Gastrocnemius medialis (tissue), 4 donors: ENCODE results near the gene FYB1. TPM values are rescaled to one million over a fixed set of nuclear protein-coding genes. Genes with fewer than 3 reads are reported as not detected.

ENCODE experiments used
- ATAC-seq, 2 donors: fragments of 150-250 bp; one replicate each; pipeline ENCODE4 v1.9.1; 2016
- DNase-seq, 2 donors: peaks; one replicate each; pipeline ENCODE4 v3.0.0-alpha.2; 2019
- H3K27ac ChIP-seq, 4 donors: fragments of 200-600 bp; sonication (generic); 1 replicate in 1 of 4; 2 replicates in 3 of 4; pipeline ENCODE4 v1.5.1; 2016 to 2018; ENCODE audit warnings: mild to moderate bottlenecking in 2 of 4, moderate library complexity in 1 of 4
- H3K27me3 ChIP-seq, 3 donors: fragments of 200-600 bp; sonication (generic) in 2 of 3; 1 replicate in 1 of 3; 2 replicates in 2 of 3; pipeline versions ENCODE4 v1.5.1 to v1.6.0; 2016 to 2019; ENCODE audit warnings: mild to moderate bottlenecking in 1 of 3, moderate library complexity in 1 of 3
- H3K36me3 ChIP-seq, 2 donors: fragments of 200-600 bp; sonication (generic) in 1 of 2; one replicate each; pipeline ENCODE4 v1.5.1; 2017 to 2018
- H3K4me1 ChIP-seq, 2 donors: fragments of 200-600 bp; sonication (generic) in 1 of 2; one replicate each; pipeline ENCODE4 v1.5.1; 2016 to 2017; ENCODE audit warnings: mild to moderate bottlenecking in 2 of 2
- H3K4me3 ChIP-seq, 4 donors: fragments of 200-600 bp; sonication (generic) in 3 of 4; 1 replicate in 1 of 4; 2 replicates in 3 of 4; pipeline ENCODE4 v1.5.1; 2016 to 2019; ENCODE audit warnings: mild to moderate bottlenecking in 2 of 4
- H3K9me3 ChIP-seq, 3 donors: fragments of 200-600 bp; sonication (generic) in 2 of 3; 1 replicate in 1 of 3; 2 replicates in 2 of 3; pipeline ENCODE4 v1.5.1; 2016 to 2019
- CTCF ChIP-seq, 5 experiments: fragments of 450-650 bp in 3 of 5; fragments of 200-600 bp in 2 of 5; sonication (generic) in 2 of 5; IDR thresholded peaks in 4 of 5; conservative IDR thresholded peaks in 1 of 5; 1 replicate in 4 of 5; 2 replicates in 1 of 5; pipeline ENCODE4 v1.5.1; 2016 to 2019; ENCODE audit warnings: antibody characterized with exemption in 5 of 5, mild to moderate bottlenecking in 3 of 5, moderate library complexity in 3 of 5
- POLR2A ChIP-seq, 2 donors: fragments of 450-650 bp; IDR thresholded peaks; one replicate each; pipeline ENCODE4 v1.6.1; 2017; ENCODE audit warnings: antibody characterized with exemption in 2 of 2, mild to moderate bottlenecking in 2 of 2, moderate library complexity in 2 of 2
- in situ Hi-C, 4 donors: fragments of 200-750 bp; cut with MboI; loops; one replicate each; pipeline versions ENCODE4 v1.15.0 to v1.8.0; 2017; ENCODE audit warnings: low sequenced_read_pairs in 4 of 4
- intact Hi-C: fragments of 100-400 bp; cut with DNase I; formaldehyde crosslinking; loops from one replicate; pipeline ENCODE4 v1.15.1; 2023; ENCODE audit warnings: low total_unique reads
- total RNA-seq, 4 donors: library from RNA; depleted of rRNA; stranded (reverse); fragments of >200 nt; gene quantifications; one replicate each; pipeline versions ENCODE4 v1.1.0 to v1.2.3, GENCODE V29; 2016

The FYB1 gene
- total RNA-seq, 4 donors from 2014 or later: 1.1 to 5.6 (median 2.6) TPM

- intact Hi-C loops: no loop called here
Observed at GRCh38 chr5:39120052-39120420, 99.3 kb downstream of the FYB1 start.

GRCh38 chr5:39119404-39120051 lies 99.8 kb downstream of the FYB1 start:
- no peaks in the 10 kb centered on the region for H3K36me3 ChIP-seq
- in situ Hi-C loops: no loop called here

More at GRCh38 chr5:39120052-39120420, 99.3 kb downstream of the FYB1 start:
- TF ChIP-seq CTCF (IDR thresholded peaks at IDR 0.05 in 4 of 5, conservative IDR thresholded peaks at IDR 0.05 in 1 of 5) (no peak), POLR2A (IDR thresholded peaks at IDR 0.05) (no peak)
- in situ Hi-C loops: no loop called here
- peaks cover 0 to 2% of the 10 kb centered on the region in 2 donors for H3K4me1 ChIP-seq
- ATAC-seq (no peak), DNase-seq (no peak)
- no peak overlapping the region for H3K27ac ChIP-seq
- no peaks in the 10 kb centered on the region for H3K9me3 ChIP-seq
- no peaks in the 10 kb centered on the region for H3K27me3 ChIP-seq
- H3K4me3 ChIP-seq: peak overlapping the region in 1 of 4 donors; percentile 4
- no peaks in the 10 kb centered on the region for H3K36me3 ChIP-seq

GRCh38 chr5:39118638-39119037 lies 100.7 kb downstream of the FYB1 start:
- intact Hi-C loops (no loop called here), in situ Hi-C loops (no loop called here)
- no peak for TF ChIP-seq CTCF (IDR thresholded peaks at IDR 0.05 in 4 of 5, conservative IDR thresholded peaks at IDR 0.05 in 1 of 5)
- no peak for TF ChIP-seq POLR2A (IDR thresholded peaks at IDR 0.05)
- peaks cover 0 to 2% of the 10 kb centered on the region in 2 donors for H3K4me1 ChIP-seq
- H3K4me3 ChIP-seq: no peak overlapping the region
- H3K27ac ChIP-seq: no peak overlapping the region
- no peaks in the 10 kb centered on the region for H3K36me3 ChIP-seq
- H3K9me3 ChIP-seq: no peaks in the 10 kb centered on the region
- DNase-seq: no peak
- no peaks in the 10 kb centered on the region for H3K27me3 ChIP-seq
- no peak for ATAC-seq

More at GRCh38 chr5:39119404-39120051, 99.8 kb downstream of the FYB1 start:
- H3K27me3 ChIP-seq: no peaks in the 10 kb centered on the region
- no peaks in the 10 kb centered on the region for H3K9me3 ChIP-seq
- intact Hi-C loops: no loop called here
- DNase-seq: no peak
- no peak for ATAC-seq
- H3K27ac ChIP-seq: no peak overlapping the region
- no peak for TF ChIP-seq CTCF (IDR thresholded peaks at IDR 0.05 in 4 of 5, conservative IDR thresholded peaks at IDR 0.05 in 1 of 5)
- no peak for TF ChIP-seq POLR2A (IDR thresholded peaks at IDR 0.05)
- peak overlapping the region in 1 of 4 donors; percentile 4 for H3K4me3 ChIP-seq
- H3K4me1 ChIP-seq: peaks cover 0 to 2% of the 10 kb centered on the region in 2 donors

- ATAC-seq (no peak), DNase-seq (no peak)
- TF ChIP-seq CTCF (IDR thresholded peaks at IDR 0.05 in 4 of 5, conservative IDR thresholded peaks at IDR 0.05 in 1 of 5) (no peak), POLR2A (IDR thresholded peaks at IDR 0.05) (no peak)
- no peak overlapping the region for H3K27ac ChIP-seq
- no peak overlapping the region for H3K4me3 ChIP-seq
- H3K36me3 ChIP-seq: no peaks in the 10 kb centered on the region
- H3K9me3 ChIP-seq: no peaks in the 10 kb centered on the region
- intact Hi-C loops: no loop called here
- peaks cover 0 to 2% of the 10 kb centered on the region in 2 donors for H3K4me1 ChIP-seq
- in situ Hi-C loops: no loop called here
- no peaks in the 10 kb centered on the region for H3K27me3 ChIP-seq
Observed at GRCh38 chr5:39117401-39117800, 102.0 kb downstream of the FYB1 start.
